ENCODE data around the gene ZNF230.
A peak's percentile ranks its signal among the peaks of the same experiment; 100 is the strongest.

ZNF230 gene

DNA sequence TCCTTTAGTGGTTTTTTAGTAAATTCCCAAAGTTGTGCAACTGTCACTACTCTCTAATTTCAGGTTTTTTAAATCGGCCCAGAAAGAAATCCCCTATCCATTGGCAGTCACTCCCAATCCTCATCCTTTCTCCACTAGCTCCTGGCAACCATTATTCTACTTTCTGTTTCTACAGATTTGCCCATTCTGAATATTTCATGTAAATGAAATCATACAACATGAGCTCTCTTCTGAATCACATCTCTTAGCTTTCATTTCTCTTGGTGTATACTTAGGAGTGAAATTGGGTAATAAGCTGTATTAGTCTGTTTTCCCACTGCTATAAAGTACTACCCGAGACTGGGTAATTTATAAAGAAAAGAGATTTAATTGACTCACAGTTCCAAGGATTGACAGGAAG is 39.4 kb downstream of the ZNF230 start:
- no peaks in the 10 kb centered on the region for H3K27me3 ChIP-seq (ENCODE audit: insufficient read depth, low read length, poor library complexity)
- H2AK5ac ChIP-seq (ENCODE audit: low read length): no peak overlapping the region
- H3K27ac ChIP-seq (ENCODE audit: low read depth, low read length): no peak overlapping the region
- no peak overlapping the region for H2BK5ac ChIP-seq (ENCODE audit: low read length)
- H3K18ac ChIP-seq (ENCODE audit: low read length): no peak overlapping the region
- no peaks in the 10 kb centered on the region for H3K36me3 ChIP-seq (ENCODE audit: control insufficient read depth, insufficient read depth, low read length)
- no peak overlapping the region for H2BK15ac ChIP-seq (replicated peaks; ENCODE audit: low read depth)
- no CpG with 5 or more reads among the region's 2 CpGs for WGBS (ENCODE audit: extremely low coverage, insufficient coverage, low lambda C conversion rate)
- no peak overlapping the region for H3K9ac ChIP-seq (ENCODE audit: low read length)
- H3K79me1 ChIP-seq (ENCODE audit: low read length): no peaks in the 10 kb centered on the region
- H3K4me2 ChIP-seq (ENCODE audit: low read length): no peak overlapping the region
- H4K5ac ChIP-seq (ENCODE audit: low read length): no peak overlapping the region
- H3K4ac ChIP-seq (ENCODE audit: low read depth, low read length): no peak overlapping the region
- H3K56ac ChIP-seq (ENCODE audit: low read length): no peak overlapping the region
- no peaks in the 10 kb centered on the region for H3K79me2 ChIP-seq (ENCODE audit: control insufficient read depth, insufficient read depth, low read length)
- no peaks in the 10 kb centered on the region for H3K4me1 ChIP-seq (ENCODE audit: control insufficient read depth, low read depth, low read length)
- H4K8ac ChIP-seq (ENCODE audit: low read depth, low read length): no peak overlapping the region
- no peak overlapping the region for H2BK120ac ChIP-seq (ENCODE audit: low read depth, low read length)
- H3K23ac ChIP-seq (ENCODE audit: low read length): no peak overlapping the region
- no peak for DNase-seq
- no peak overlapping the region for H3K4me3 ChIP-seq (ENCODE audit: low read length)

DNA sequence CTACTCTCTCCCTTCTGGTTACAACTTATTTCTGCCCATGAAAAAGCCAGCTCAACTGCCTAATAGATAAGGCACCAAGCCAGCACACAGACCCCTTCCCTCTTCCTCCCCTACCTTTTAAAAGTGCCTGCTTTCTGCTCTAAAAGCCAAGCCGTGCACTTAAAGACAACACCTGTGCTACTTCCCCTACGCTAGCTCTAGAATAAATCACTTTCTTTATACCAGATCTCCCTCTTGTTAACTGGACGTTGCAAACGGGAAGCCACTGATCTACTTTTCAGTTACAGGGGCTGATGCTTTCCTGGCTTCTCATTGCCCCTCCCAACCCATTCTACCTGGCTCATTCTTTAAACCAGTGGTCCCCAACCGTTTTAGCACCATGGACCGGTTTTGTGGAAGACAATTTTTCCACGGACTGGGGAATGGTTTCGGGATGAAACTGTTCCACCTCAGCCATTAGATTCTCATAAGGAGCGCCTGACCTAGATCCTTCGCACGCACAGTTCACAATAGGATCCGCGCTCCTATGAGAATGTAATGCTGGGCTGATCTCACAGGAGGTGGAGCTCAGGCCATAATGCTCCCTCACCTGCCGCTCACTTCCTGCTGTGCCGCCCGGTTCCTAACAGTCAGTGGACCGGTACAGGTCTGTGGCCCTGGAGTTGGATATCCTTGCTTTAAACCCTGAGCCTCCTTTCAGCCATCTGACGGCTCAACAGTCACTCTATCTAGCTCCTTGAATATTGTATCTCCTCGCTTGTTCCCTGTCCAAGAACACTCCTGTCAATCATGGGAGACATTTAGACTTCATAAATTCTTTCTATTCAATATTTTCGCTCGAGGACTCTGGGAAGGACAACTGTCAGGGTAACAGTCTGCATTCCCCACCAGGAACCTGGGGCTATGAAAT is 48.2 kb downstream of the ZNF230 start:
- no peak for DNase-seq
- Histone ChIP-seq H2AK5ac (ENCODE audit: low read length) (no peak overlapping the region), H3K27ac (ENCODE audit: low read depth, low read length) (no peak overlapping the region), H3K23ac (ENCODE audit: low read length) (no peak overlapping the region), H3K9ac (ENCODE audit: low read length) (no peak overlapping the region), H3K4me1 (ENCODE audit: control insufficient read depth, low read depth, low read length) (no peaks in the 10 kb centered on the region), H4K5ac (ENCODE audit: low read length) (no peak overlapping the region), H3K27me3 (ENCODE audit: insufficient read depth, low read length, poor library complexity) (no peaks in the 10 kb centered on the region), H2BK15ac (replicated peaks; ENCODE audit: low read depth) (no peak overlapping the region), H2BK120ac (ENCODE audit: low read depth, low read length) (no peak overlapping the region), H3K36me3 (ENCODE audit: control insufficient read depth, insufficient read depth, low read length) (no peaks in the 10 kb centered on the region), H3K4me3 (ENCODE audit: low read length) (peak overlapping the region; percentile 51), H4K8ac (ENCODE audit: low read depth, low read length) (peak overlapping the region; percentile 13), H3K56ac (ENCODE audit: low read length) (peak overlapping the region; percentile 80), H3K79me2 (ENCODE audit: control insufficient read depth, insufficient read depth, low read length) (no peaks in the 10 kb centered on the region), H3K18ac (ENCODE audit: low read length) (no peak overlapping the region), H3K79me1 (ENCODE audit: low read length) (peaks cover 2% of the 10 kb centered on the region), H2BK5ac (ENCODE audit: low read length) (no peak overlapping the region), H3K4me2 (ENCODE audit: low read length) (peak overlapping the region; percentile 96), H3K4ac (ENCODE audit: low read depth, low read length) (no peak overlapping the region)
- no CpG with 5 or more reads among the region's 21 CpGs for WGBS (ENCODE audit: extremely low coverage, insufficient coverage, low lambda C conversion rate)

DNA sequence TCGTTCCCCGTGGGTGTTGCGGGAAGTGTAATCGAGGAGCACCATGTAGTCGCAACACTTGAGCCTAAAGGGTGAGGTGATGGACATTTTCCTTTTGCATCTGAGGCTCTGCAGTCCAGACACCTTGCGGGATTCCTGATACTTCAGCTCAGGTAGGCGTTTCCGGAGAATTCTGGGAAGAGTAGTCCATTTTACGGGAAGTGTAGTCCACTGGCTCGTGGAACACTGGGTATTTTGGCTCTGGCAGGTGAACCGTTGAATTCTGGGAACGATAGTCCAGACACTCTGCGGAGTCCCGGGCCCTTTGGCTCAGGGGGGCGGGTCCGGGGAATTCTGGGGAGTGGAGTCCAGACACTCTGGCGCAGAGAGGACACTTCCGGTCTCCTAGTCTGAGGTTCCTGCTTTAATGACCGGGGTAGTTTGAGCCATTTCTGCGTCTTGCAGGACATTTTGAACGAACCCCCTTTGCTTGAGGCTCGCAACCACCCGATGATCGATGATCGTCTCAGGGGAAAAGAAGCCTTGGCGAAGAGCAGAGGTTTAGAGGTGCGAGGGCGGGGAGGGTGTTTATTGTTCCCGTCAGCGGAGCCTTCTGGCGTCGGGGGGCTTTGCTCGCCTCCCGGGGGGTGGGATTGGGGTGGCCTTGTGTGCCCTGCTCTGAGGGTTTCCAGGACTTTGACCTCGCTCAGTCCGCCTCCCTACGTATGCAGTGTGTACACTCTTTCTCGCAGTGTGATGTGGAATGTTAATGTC is 49.1 kb downstream of the ZNF230 start, which contains the start of gene ZNF223:
Gene ZNF223 (plus strand): TSS at position 387 of the 753 bp plus-strand sequence. CDS start 3,141 bp downstream, outside the sequence.
- no peaks in the 10 kb centered on the region for H3K36me3 ChIP-seq (ENCODE audit: control insufficient read depth, insufficient read depth, low read length)
- peak within 1 kb of the TSS; percentile 78 for H4K8ac ChIP-seq (ENCODE audit: low read depth, low read length)
- H3K56ac ChIP-seq (ENCODE audit: low read length): peak within 1 kb of the TSS; percentile 96
- peak within 1 kb of the TSS; percentile 82 for H3K4ac ChIP-seq (ENCODE audit: low read depth, low read length)
- peaks cover 2% of the 10 kb centered on the region for H3K79me1 ChIP-seq (ENCODE audit: low read length)
- H3K18ac ChIP-seq (ENCODE audit: low read length): peak within 1 kb of the TSS; percentile 78
- H4K5ac ChIP-seq (ENCODE audit: low read length): no peak within 1 kb of the TSS
- H2BK120ac ChIP-seq (ENCODE audit: low read depth, low read length): no peak within 1 kb of the TSS
- H3K9ac ChIP-seq (ENCODE audit: low read length): peak within 1 kb of the TSS; percentile 88
- H3K79me2 ChIP-seq (ENCODE audit: control insufficient read depth, insufficient read depth, low read length): no peaks in the 10 kb centered on the region
- H2AK5ac ChIP-seq (ENCODE audit: low read length): no peak within 1 kb of the TSS
- peak within 1 kb of the TSS; percentile 96 for H3K4me2 ChIP-seq (ENCODE audit: low read length)
- no peak within 1 kb of the TSS for H2BK15ac ChIP-seq (replicated peaks; ENCODE audit: low read depth)
- H3K27ac ChIP-seq (ENCODE audit: low read depth, low read length): no peak within 1 kb of the TSS
- H2BK5ac ChIP-seq (ENCODE audit: low read length): no peak within 1 kb of the TSS
- peak; percentile 97 for DNase-seq
- H3K27me3 ChIP-seq (ENCODE audit: insufficient read depth, low read length, poor library complexity): no peaks in the 10 kb centered on the region
- H3K4me3 ChIP-seq (ENCODE audit: low read length): peak within 1 kb of the TSS; percentile 98
- no CpG with 5 or more reads among the region's 38 CpGs for WGBS (ENCODE audit: extremely low coverage, insufficient coverage, low lambda C conversion rate)
- H3K23ac ChIP-seq (ENCODE audit: low read length): no peak within 1 kb of the TSS
- H3K4me1 ChIP-seq (ENCODE audit: control insufficient read depth, low read depth, low read length): no peaks in the 10 kb centered on the region

DNA sequence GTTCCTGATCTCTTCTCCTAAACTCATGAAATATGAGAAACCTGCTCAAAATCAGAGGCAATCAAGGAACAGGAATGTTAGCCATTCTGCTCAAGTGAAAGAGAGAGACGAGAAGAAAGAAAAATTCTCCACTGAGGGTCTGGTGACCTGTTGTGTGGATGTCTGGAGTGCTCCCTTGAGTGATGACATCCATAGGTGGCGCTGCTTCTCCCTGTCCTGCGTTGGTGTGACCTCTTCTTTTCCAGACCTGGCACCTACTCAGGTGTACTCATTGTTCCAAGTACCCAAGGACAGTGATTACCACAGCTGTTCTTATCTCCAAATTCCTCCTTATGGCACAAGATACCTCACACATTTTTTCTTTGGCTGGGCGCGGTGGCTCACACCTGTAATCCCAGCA is 53.1 kb downstream of the ZNF230 start:
- no peak overlapping the region for H3K4me3 ChIP-seq (ENCODE audit: low read length)
- H3K4ac ChIP-seq (ENCODE audit: low read depth, low read length): no peak overlapping the region
- H2BK15ac ChIP-seq (replicated peaks; ENCODE audit: low read depth): no peak overlapping the region
- no peak overlapping the region for H2AK5ac ChIP-seq (ENCODE audit: low read length)
- H2BK120ac ChIP-seq (ENCODE audit: low read depth, low read length): no peak overlapping the region
- no peak overlapping the region for H3K56ac ChIP-seq (ENCODE audit: low read length)
- H3K27me3 ChIP-seq (ENCODE audit: insufficient read depth, low read length, poor library complexity): no peaks in the 10 kb centered on the region
- peaks cover 2% of the 10 kb centered on the region for H3K36me3 ChIP-seq (ENCODE audit: control insufficient read depth, insufficient read depth, low read length)
- no peak overlapping the region for H4K5ac ChIP-seq (ENCODE audit: low read length)
- H3K18ac ChIP-seq (ENCODE audit: low read length): no peak overlapping the region
- H3K9ac ChIP-seq (ENCODE audit: low read length): no peak overlapping the region
- H3K79me2 ChIP-seq (ENCODE audit: control insufficient read depth, insufficient read depth, low read length): no peaks in the 10 kb centered on the region
- H2BK5ac ChIP-seq (ENCODE audit: low read length): no peak overlapping the region
- WGBS (ENCODE audit: extremely low coverage, insufficient coverage, low lambda C conversion rate): no CpG with 5 or more reads among the region's 5 CpGs
- no peak for DNase-seq
- H3K4me2 ChIP-seq (ENCODE audit: low read length): no peak overlapping the region
- peaks cover 2% of the 10 kb centered on the region for H3K79me1 ChIP-seq (ENCODE audit: low read length)
- no peak overlapping the region for H3K23ac ChIP-seq (ENCODE audit: low read length)
- no peak overlapping the region for H4K8ac ChIP-seq (ENCODE audit: low read depth, low read length)
- no peak overlapping the region for H3K27ac ChIP-seq (ENCODE audit: low read depth, low read length)
- no peaks in the 10 kb centered on the region for H3K4me1 ChIP-seq (ENCODE audit: control insufficient read depth, low read depth, low read length)

DNA sequence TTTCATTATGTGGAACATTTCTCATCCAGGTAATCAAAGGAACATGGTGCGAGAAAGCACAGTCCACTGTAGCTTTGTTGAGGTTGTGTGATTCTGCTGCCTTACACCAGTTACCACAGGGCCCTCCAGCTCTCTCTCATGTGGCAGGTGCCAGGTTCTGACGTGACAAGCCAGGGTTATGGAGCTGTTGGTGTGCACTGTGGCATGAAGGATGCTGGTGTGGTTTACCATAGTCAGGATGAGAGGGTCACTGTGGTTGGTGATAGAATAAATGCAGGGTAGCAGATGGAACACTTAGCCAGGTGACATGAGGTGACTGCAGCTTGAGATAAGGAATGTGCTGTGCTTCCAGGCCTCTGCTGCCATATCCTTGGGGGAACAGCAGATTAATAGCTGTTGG is 56.5 kb downstream of the ZNF230 start:
- DNase-seq: no peak

More for the DNA sequence above, 56.5 kb downstream of the ZNF230 start:
- WGBS (ENCODE audit: extremely low coverage, insufficient coverage, low lambda C conversion rate): no CpG with 5 or more reads among the region's 2 CpGs
- Histone ChIP-seq H3K4me1 (ENCODE audit: control insufficient read depth, low read depth, low read length) (no peaks in the 10 kb centered on the region), H2BK120ac (ENCODE audit: low read depth, low read length) (no peak overlapping the region), H2AK5ac (ENCODE audit: low read length) (no peak overlapping the region), H3K4ac (ENCODE audit: low read depth, low read length) (no peak overlapping the region), H4K5ac (ENCODE audit: low read length) (no peak overlapping the region), H3K27ac (ENCODE audit: low read depth, low read length) (no peak overlapping the region), H3K27me3 (ENCODE audit: insufficient read depth, low read length, poor library complexity) (no peaks in the 10 kb centered on the region), H2BK5ac (ENCODE audit: low read length) (no peak overlapping the region), H3K79me2 (ENCODE audit: control insufficient read depth, insufficient read depth, low read length) (no peaks in the 10 kb centered on the region), H3K79me1 (ENCODE audit: low read length) (no peaks in the 10 kb centered on the region), H2BK15ac (replicated peaks; ENCODE audit: low read depth) (no peak overlapping the region), H3K23ac (ENCODE audit: low read length) (no peak overlapping the region), H3K56ac (ENCODE audit: low read length) (no peak overlapping the region), H3K4me2 (ENCODE audit: low read length) (no peak overlapping the region), H4K8ac (ENCODE audit: low read depth, low read length) (no peak overlapping the region), H3K18ac (ENCODE audit: low read length) (no peak overlapping the region), H3K4me3 (ENCODE audit: low read length) (no peak overlapping the region), H3K9ac (ENCODE audit: low read length) (no peak overlapping the region), H3K36me3 (ENCODE audit: control insufficient read depth, insufficient read depth, low read length) (peaks cover 3% of the 10 kb centered on the region)
